Measurements from ENCODE around the gene ZNF664.

Gene ZNF664

DNA sequence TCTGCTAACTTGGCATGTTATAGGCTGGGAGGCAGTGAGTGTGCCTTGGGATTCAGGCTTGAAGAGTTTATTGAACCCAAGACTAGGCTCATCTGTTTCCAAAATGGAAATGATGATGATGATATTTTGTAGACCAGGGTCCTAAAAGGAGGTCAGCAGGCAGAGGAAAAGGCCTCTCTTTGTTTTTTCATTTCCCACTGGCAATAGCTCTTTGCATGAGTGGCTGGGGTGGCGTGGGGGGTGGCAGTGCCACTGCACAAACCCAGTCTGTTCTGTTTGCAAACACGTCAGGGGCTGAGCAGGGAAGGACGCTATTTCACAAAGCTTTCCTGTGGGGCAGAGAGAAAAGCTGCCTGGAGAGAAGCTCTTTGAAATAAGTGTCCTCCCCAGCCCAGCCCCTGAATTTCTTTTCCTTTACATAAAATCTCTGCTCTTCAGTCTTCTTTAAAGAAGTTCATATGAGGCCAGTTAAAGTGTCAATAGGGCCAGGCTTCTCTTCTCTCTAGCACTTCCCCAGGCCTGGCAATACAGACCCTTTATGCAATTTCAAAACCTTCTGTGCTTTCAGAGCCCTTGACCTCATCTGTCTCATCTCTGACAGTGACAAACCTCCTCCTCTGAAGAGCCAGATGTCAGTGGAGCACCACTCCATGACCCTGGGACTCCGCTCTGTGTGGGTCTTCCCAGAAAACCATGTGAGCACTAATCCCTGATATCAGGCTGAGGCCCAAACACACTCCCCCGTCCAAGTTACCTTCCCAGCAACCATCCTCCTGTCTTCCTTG, 72.8 kb downstream of the ZNF664 start:
- in situ Hi-C loops (cut with HindIII; ENCODE audit: low pct_unique_long_range_greater_than_20kb, low sequenced_read_pairs) = no loop called here
- no peak for TF ChIP-seq JUND (IDR thresholded peaks at IDR 0.05; ENCODE audit: low read depth)
- no peak for DNase-seq (ENCODE audit: low read depth in 1 of 2, low spot score in 1 of 2)

DNA sequence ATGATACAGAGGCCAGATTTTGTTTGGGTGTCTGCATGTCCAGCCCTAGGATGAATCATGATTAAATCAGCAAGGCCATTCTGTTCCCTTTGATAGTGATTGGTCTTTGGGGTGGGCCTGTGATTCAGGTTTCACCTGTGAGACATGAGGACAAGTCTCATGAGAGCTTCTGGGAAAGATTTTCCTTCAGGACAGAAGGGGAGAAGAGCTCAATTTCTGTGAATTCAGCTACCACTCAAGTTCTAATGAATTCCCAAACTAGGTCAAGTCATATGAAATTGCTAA, 73.4 kb downstream of the ZNF664 start:
- DNase-seq (ENCODE audit: low read depth in 1 of 2, low spot score in 1 of 2) = no peak
- TF ChIP-seq JUND (IDR thresholded peaks at IDR 0.05; ENCODE audit: low read depth) = no peak
- in situ Hi-C loops (cut with HindIII; ENCODE audit: low pct_unique_long_range_greater_than_20kb, low sequenced_read_pairs) = no loop called here

DNA sequence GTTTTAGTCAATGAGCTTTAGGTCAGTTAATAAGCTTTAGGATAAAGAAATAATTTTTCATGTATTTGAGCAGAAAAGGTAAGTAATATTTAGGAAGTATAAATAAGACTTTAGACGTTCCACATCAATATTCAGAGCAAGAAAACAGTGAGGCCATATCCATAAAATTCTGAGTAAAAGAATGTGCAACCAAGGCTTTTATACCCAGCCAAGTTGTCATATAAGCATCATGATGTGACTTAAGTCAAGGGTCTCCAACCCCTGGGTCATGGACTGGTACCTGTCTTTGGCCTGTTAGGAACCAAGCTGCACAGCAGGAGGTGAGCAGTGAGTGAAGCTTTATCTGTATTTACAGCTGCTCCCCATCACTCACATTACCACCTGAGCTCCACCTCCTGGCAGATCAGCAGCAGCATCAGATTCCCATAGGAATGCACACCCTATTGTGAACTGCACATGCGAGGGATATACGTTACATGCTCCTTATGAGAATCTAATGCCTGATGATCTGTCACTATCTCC, 74.1 kb downstream of the ZNF664 start:
- in situ Hi-C loops (cut with HindIII; ENCODE audit: low pct_unique_long_range_greater_than_20kb, low sequenced_read_pairs) = no loop called here
- DNase-seq (ENCODE audit: low read depth in 1 of 2, low spot score in 1 of 2) = no peak
- no peak for TF ChIP-seq JUND (IDR thresholded peaks at IDR 0.05; ENCODE audit: low read depth)

DNA sequence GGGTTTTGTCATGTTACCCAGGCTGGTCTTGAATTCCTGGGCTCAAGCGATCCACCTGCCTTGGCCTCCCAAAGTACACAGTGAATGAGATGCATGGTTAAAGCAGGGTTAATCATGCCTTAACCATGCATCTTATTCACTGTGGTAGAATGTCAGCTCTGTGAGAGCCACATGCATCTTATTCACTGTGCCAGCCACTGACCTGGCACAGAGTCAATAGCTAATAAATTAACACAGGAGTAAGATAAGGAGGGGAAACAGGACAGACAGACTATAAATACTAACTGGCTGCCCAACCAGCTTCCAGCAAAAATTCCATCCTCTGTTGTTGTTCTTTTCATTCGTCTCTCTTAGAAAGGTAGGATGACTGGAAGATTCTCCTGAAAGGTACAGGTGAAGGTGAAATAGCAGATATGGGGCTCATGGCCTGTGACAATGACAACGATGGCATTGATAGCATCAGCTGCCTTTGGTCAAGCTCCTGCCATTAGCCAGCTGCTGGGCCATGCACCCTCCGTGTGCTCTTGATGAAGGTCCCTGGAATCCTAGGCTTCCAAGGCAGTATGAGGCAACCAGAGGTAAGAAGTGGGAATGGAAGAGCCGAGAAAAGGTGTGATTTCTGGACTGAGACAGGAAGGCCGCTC, 76.6 kb downstream of the ZNF664 start:
- no peak for TF ChIP-seq JUND (IDR thresholded peaks at IDR 0.05; ENCODE audit: low read depth)
- in situ Hi-C loops (cut with HindIII; ENCODE audit: low pct_unique_long_range_greater_than_20kb, low sequenced_read_pairs) = no loop called here
- no peak for DNase-seq (ENCODE audit: low read depth in 1 of 2, low spot score in 1 of 2)

DNA sequence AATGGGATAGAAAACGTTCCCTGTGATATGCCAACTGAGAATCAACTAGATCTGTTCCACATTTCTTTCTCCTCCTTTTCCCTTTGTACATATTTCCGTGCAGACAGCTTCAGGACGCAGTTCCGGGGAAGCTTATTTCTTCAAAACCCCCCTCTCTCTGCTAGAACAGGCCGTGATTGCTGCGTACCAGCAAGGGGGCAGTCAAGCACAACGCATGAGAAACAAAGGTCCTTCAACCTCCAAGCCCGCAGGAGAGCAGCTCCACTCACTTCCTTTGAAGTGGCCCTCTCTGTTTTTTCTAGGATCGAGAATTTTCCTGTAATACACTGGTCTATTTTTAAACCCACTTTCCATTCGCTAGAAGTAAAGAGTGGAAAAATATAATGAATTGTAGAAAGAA, 80.8 kb downstream of the ZNF664 start:
- DNase-seq (ENCODE audit: low read depth in 1 of 2, low spot score in 1 of 2) = peak; percentile 26 to 63
- TF ChIP-seq JUND (IDR thresholded peaks at IDR 0.05; ENCODE audit: low read depth) = no peak
- in situ Hi-C loops (cut with HindIII; ENCODE audit: low pct_unique_long_range_greater_than_20kb, low sequenced_read_pairs) = no loop called here

DNA sequence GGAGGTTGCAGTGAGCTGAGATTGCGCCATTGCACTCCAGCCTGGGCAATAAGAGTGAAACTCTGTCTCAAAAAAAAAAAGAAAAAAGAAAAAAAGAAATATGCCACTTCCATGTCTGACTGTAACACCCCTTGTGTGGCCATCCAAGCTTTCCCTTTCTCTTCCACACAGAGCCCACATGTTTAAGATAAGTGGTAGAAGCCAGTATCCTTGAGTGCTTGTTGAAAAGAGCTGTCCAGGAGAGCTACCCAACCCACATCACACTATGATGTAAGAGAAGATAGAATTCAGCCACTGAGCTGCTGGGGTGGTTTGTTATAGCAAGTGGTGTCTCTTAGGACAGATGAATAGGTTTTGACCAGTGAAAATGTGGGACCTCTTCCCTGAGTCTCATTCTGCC, 82.1 kb downstream of the ZNF664 start:
- TF ChIP-seq JUND (IDR thresholded peaks at IDR 0.05; ENCODE audit: low read depth) = no peak
- in situ Hi-C loops (cut with HindIII; ENCODE audit: low pct_unique_long_range_greater_than_20kb, low sequenced_read_pairs) = no loop called here

DNA sequence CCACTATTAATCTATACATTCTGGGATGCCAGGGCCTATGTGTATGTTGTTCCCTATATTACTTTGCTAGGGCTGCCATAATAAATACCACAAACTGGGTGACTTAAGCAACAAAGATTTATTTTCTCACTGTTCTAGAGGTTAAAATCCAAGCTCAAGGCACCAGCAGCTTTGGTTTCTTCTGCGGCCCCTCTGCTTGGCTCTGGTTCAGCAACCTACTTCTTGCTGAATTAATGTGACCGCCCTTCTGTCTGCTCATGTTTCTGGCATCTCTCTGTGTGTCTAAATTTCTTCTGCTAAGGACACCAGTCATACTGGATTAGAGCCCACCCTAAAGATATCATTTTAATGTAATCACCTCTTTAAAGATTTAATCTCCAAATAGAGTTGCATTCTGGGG, 84.7 kb downstream of the ZNF664 start:
- in situ Hi-C loops (cut with HindIII; ENCODE audit: low pct_unique_long_range_greater_than_20kb, low sequenced_read_pairs) = no loop called here
- TF ChIP-seq JUND (IDR thresholded peaks at IDR 0.05; ENCODE audit: low read depth) = no peak
- no peak for DNase-seq (ENCODE audit: low read depth in 1 of 2, low spot score in 1 of 2)

More for the DNA sequence above, 82.1 kb downstream of the ZNF664 start:
- no peak for DNase-seq (ENCODE audit: low read depth in 1 of 2, low spot score in 1 of 2)

DNA sequence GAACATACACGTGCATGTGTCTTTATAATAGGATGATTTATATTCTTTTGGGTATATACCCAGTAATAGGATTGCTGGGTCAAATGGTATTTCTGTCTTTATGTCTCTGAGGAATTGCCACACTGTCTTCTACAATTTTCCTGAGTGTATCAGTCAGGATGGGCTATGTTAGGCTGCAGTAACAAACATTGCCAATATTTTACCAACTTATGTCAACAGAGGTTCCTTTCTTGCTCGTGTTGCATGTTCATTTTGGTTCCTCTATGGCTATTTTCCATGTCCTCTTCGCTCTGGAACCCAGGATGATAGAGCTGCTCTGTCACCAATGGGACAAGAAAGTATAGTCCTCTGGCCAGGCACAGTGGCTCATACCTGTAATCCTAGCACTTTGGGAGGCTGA, 86.7 kb downstream of the ZNF664 start:
- in situ Hi-C loops (cut with HindIII; ENCODE audit: low pct_unique_long_range_greater_than_20kb, low sequenced_read_pairs) = no loop called here
- no peak for TF ChIP-seq JUND (IDR thresholded peaks at IDR 0.05; ENCODE audit: low read depth)
- DNase-seq (ENCODE audit: low read depth in 1 of 2, low spot score in 1 of 2) = no peak

Data from T47D (cell line).